Activated naive CD8-positive, alpha-beta T cell treated with anti-CD3 and anti-CD28 coated beads for 36 hours (primary cell): Measurements from ENCODE around the gene FHAD1. TPM values are rescaled to one million over a fixed set of nuclear protein-coding genes. Genes with fewer than 3 reads are reported as not detected.
"Not testable (repeated sequence)": the region's sequence is repeated elsewhere in the genome, so short reads cannot be mapped to it uniquely, and the experiment has no call there.

Experiments
- DNase-seq: peaks from one replicate; pipeline ENCODE4 v3.0.0; 2021
- H3K27ac Mint-ChIP-seq: one replicate; pipeline ENCODE4 v1.8.0; 2022; ENCODE audit warnings: mild to moderate bottlenecking, moderate library complexity, mixed read lengths
- H3K27me3 Mint-ChIP-seq: one replicate; pipeline ENCODE4 v1.8.0; 2022; ENCODE audit warnings: mild to moderate bottlenecking, mixed read lengths
- H3K36me3 Mint-ChIP-seq: one replicate; pipeline ENCODE4 v1.8.0; 2021; ENCODE audit warnings: mild to moderate bottlenecking, mixed read lengths
- H3K4me1 Mint-ChIP-seq: one replicate; pipeline ENCODE4 v1.8.0; 2021; ENCODE audit warnings: mixed read lengths
- H3K4me3 Mint-ChIP-seq: one replicate; pipeline ENCODE4 v1.8.0; 2022; ENCODE audit warnings: mild to moderate bottlenecking, moderate library complexity, mixed read lengths
- H3K9me3 Mint-ChIP-seq: one replicate; pipeline ENCODE4 v1.8.0; 2022; ENCODE audit warnings: mixed read lengths
- total RNA-seq, 2 experiments: library from RNA; stranded (reverse); gene quantifications; one replicate each; pipeline ENCODE4 v1.2.3, GENCODE V29; 2021

The FHAD1 gene
- total RNA-seq, 2 experiments from 2014 or later: 0.49 to 0.70 TPM

DNA sequence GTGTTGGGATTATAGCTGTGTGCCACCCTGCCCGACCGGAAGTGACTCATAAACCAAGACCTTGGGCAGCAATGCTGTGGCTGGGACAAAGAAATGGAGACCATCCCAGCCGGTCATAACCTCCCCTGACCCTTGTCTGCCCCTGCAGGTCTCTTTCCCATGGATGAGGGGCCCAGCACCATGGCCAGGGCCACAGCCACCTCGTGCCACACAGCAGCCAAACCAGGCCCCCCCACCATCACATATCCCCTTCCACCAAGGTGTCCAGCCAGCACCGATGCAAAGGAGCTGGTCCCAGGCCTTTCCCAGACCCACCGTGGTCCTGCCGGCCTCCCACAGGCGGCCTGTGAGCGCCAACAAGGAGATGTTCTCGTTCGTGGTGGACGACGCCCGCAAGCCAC lies 42.2 kb downstream of the FHAD1 start:
- Mint-ChIP-seq H3K36me3 (no peaks in the 10 kb centered on the region), H3K4me1 (peaks cover 7% of the 10 kb centered on the region), H3K9me3 (peaks cover 1% of the 10 kb centered on the region), H3K27me3 (peaks cover 20% of the 10 kb centered on the region), H3K4me3 (no peak overlapping the region), H3K27ac (no peak overlapping the region)
- DNase-seq: no peak

DNA sequence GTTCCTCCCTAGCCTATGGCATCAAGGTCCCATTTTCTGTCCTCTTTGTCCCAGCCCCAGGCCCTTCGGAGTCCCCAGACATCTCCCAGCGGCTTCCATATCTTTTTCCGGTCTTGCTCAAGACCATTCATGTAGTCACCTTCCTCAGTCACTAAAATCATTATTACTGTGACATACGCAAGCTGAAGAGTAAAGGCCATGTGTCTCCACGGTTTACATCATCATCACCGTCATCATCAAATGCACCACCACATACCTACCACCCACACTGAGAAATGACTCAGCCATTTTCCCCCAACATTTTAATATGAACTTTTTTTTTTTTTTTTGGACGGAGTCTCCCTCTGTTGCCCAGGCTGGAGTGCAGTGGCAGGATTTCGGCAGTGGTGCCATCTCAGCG lies 43.4 kb downstream of the FHAD1 start:
- no peak for DNase-seq

DNA sequence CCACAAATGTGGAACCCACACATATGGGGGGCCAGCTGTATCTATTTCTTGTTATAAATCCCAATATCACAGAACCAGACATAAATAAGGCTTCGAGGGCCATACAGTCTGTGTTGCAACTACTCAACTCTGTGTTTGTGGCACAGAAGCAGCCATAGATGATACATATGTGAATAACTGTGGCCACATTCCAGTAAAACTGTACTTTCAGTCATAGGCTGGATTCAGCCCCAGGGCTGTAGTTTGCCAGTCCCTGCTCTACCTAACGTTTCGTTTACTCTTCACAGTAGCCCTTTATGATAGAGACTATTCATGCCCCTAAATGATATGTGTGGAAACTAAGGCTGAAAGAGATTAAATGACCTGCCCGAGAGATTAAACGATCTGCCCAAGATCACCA lies 48.7 kb downstream of the FHAD1 start:
- Mint-ChIP-seq H3K9me3 (peaks cover 4% of the 10 kb centered on the region), H3K4me1 (peaks cover 4% of the 10 kb centered on the region), H3K27me3 (peaks cover 3% of the 10 kb centered on the region), H3K36me3 (no peaks in the 10 kb centered on the region), H3K27ac (no peak overlapping the region), H3K4me3 (no peak overlapping the region)
- no peak for DNase-seq

More for the DNA sequence above, 43.4 kb downstream of the FHAD1 start:
- H3K9me3 Mint-ChIP-seq: peaks cover 1% of the 10 kb centered on the region
- H3K27me3 Mint-ChIP-seq: peaks cover 17% of the 10 kb centered on the region
- peak overlapping the region; percentile 43 for H3K27ac Mint-ChIP-seq
- H3K4me1 Mint-ChIP-seq: peaks cover 7% of the 10 kb centered on the region
- no peak overlapping the region for H3K4me3 Mint-ChIP-seq
- H3K36me3 Mint-ChIP-seq: no peaks in the 10 kb centered on the region

DNA sequence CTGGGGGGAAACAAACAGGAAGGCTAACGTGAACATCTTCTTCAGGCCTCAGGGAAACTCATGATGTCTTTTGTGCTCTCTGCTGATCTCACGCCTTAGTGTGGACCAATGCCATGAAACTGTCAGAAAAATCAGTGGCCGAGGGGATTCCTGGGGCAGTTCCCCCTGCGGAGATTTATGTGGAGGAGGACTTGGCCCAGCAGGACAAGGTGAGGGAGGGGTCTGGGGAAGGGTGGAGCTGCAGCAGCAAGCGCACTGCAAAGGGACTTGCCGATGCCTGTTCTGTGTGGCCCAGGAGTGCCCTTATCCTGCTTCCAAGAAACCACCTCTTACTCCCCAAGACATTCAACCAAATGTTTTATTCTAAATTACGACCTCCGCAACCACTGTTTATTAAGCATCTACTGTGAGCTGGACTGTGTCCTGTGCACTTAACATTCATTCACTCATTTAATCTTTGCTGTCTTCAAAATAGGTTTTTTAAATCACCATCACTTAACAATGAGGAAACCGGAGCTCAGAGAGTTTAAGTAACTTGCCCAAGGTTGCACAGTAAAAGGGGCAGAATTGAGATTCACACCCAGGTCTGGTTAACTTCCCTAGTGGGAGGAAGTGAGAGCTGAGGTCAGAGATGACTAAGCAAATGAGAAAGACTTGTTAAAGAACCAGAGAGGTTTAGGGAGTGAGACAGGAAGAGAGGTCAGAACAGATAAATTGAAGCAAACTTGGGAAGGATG lies 49.7 kb downstream of the FHAD1 start:
- DNase-seq: no peak
- peaks cover 3% of the 10 kb centered on the region for H3K27me3 Mint-ChIP-seq
- H3K4me3 Mint-ChIP-seq: no peak overlapping the region
- H3K4me1 Mint-ChIP-seq: peaks cover 4% of the 10 kb centered on the region
- H3K9me3 Mint-ChIP-seq: peaks cover 4% of the 10 kb centered on the region
- H3K27ac Mint-ChIP-seq: no peak overlapping the region
- no peaks in the 10 kb centered on the region for H3K36me3 Mint-ChIP-seq

DNA sequence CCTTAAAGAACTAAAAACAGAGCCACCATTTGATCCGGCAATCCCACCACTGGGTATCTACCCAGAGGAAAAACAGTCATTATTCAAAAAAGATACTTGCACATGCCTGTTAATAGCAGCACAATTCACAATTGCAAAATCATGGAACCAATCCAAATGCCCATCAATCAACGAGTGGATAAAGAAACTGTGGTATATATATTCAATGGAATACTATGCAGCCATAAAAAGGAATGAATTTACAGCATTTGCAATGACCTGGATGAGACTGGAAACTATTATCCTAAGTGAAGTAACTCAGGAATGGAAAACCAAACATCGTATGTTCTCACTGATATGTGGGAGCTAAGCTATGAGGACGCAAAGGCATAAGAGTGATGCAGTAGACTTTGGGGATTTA lies 51.0 kb downstream of the FHAD1 start:
- H3K36me3 Mint-ChIP-seq, H3K27ac Mint-ChIP-seq, H3K4me3 Mint-ChIP-seq, H3K9me3 Mint-ChIP-seq, DNase-seq, H3K4me1 Mint-ChIP-seq, H3K27me3 Mint-ChIP-seq: not testable (repeated sequence)

DNA sequence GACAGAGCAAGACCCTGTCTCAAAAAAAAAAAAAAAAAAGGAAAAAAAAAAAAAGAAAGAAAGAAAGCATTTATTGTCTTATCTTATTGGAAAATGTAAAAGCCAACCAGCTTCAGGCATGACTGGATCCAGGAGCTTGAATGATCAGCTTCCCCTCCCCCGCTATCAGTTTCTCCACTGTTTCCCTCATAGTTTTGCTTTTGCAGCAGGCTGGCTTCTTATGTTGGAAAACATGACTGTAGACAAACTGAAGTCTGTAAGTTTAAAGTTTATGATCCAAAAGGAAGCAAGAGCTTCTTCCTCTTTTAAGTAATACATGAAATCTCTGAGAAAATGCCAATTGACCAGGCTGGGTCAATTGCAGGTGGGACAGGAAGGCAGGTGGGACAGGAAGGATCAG lies 52.2 kb downstream of the FHAD1 start:
- Mint-ChIP-seq H3K36me3 (no peaks in the 10 kb centered on the region), H3K27ac (no peak overlapping the region), H3K4me1 (peaks cover 4% of the 10 kb centered on the region), H3K9me3 (peaks cover 4% of the 10 kb centered on the region), H3K4me3 (no peak overlapping the region), H3K27me3 (peaks cover 3% of the 10 kb centered on the region)
- no peak for DNase-seq

DNA sequence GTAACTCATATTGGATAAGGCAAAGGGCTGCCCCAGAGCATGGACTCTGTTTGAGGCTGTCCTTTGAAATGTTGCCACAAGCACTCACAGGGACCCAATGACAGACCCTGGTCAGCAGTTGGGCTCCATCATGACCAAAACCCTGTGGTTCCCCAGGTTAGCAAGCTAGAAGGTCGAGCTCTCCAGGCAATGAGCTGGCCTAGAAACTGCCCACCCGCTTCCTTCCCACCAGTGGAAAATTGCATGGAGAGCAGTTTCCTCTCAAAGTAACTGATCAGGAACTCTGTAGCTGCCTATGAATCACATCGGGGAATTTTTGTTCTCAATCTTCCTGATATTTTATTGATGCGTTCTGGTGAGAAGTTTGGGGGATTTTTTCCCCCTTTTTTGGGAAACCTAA lies 52.8 kb downstream of the FHAD1 start:
- no peaks in the 10 kb centered on the region for H3K36me3 Mint-ChIP-seq
- no peak overlapping the region for H3K27ac Mint-ChIP-seq
- peaks cover 5% of the 10 kb centered on the region for H3K27me3 Mint-ChIP-seq
- DNase-seq: no peak
- peaks cover 4% of the 10 kb centered on the region for H3K9me3 Mint-ChIP-seq
- peaks cover 4% of the 10 kb centered on the region for H3K4me1 Mint-ChIP-seq
- H3K4me3 Mint-ChIP-seq: no peak overlapping the region

DNA sequence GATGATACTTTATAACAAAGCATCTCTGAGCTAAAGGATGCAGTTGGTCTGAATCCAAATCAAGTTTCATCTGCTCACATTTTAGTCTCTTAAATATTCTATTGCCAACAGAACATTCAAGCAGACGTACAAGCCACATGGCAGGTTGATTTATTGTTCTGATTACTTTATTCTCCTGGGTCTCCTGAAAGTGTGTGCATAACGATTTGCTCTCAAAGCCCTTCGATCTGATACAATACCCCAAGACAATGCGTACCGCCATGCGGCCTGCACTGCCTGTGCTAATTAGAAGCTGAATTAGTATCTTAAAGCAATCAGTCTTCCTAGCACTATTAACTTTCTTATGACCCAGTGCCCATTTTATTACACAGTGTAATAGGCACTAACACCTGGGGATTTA lies 56.9 kb downstream of the FHAD1 start:
- no peaks in the 10 kb centered on the region for H3K9me3 Mint-ChIP-seq
- H3K27ac Mint-ChIP-seq: no peak overlapping the region
- no peak overlapping the region for H3K4me3 Mint-ChIP-seq
- H3K4me1 Mint-ChIP-seq: no peaks in the 10 kb centered on the region
- H3K36me3 Mint-ChIP-seq: no peaks in the 10 kb centered on the region
- H3K27me3 Mint-ChIP-seq: peaks cover 8% of the 10 kb centered on the region
- no peak for DNase-seq

DNA sequence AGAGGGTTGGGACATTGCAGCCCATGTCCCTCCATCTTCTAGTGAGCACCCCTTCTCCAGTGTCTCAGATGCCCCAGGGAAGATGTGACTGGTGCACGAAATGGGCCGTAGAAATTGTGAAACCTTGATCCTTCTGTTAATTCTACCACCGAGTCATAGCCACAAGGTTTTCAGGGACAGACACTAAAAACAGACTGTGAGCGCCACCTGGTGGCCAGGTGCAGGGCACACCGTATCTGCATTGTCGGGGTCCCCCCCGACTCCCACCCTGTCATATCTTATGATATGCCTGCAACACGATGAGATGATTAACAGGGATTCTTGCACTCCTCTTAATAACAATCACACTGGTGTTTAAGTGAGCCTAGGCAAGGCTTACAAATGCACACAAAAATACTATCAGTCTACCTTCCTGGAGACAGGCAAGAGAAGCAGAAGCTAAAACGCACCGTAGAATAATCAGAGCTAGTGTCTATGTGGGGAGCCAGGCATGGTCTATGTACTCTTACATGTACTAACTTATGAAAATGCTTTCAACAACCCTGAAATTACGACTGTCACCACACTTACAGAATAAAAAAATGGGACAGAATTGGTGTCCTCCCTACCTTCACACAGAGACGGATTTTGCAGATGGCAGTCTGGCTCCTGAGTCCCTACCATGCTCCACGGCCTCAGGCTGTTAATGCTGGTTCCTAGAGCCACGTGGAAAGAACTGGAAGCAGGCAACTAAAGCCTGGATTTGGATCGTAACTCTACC lies 57.9 kb downstream of the FHAD1 start:
- peaks cover 8% of the 10 kb centered on the region for H3K27me3 Mint-ChIP-seq
- no peaks in the 10 kb centered on the region for H3K4me1 Mint-ChIP-seq
- no peaks in the 10 kb centered on the region for H3K36me3 Mint-ChIP-seq

DNA sequence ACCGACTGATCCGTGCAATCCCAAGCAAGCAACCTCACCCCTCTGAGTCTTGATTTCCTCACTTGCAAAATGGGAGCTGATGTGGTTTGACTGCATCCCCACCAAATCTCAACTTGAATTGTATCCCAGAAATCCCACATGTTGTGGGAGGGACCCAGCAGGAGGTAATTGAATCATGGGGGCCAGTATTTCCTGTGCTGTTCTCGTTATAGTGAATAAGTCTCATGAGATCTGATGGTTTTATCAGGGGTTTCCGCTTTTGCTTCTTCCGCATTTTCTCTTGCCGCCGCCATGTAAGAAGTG lies 58.4 kb downstream of the FHAD1 start:
- Mint-ChIP-seq H3K27ac (no peak overlapping the region), H3K4me3 (no peak overlapping the region), H3K27me3 (peaks cover 8% of the 10 kb centered on the region), H3K36me3 (no peaks in the 10 kb centered on the region), H3K9me3 (no peaks in the 10 kb centered on the region), H3K4me1 (no peaks in the 10 kb centered on the region)
- DNase-seq: no peak

More for the DNA sequence above, 57.9 kb downstream of the FHAD1 start:
- H3K27ac Mint-ChIP-seq: no peak overlapping the region
- no peak overlapping the region for H3K4me3 Mint-ChIP-seq
- no peaks in the 10 kb centered on the region for H3K9me3 Mint-ChIP-seq
- DNase-seq: peak; percentile 64

DNA sequence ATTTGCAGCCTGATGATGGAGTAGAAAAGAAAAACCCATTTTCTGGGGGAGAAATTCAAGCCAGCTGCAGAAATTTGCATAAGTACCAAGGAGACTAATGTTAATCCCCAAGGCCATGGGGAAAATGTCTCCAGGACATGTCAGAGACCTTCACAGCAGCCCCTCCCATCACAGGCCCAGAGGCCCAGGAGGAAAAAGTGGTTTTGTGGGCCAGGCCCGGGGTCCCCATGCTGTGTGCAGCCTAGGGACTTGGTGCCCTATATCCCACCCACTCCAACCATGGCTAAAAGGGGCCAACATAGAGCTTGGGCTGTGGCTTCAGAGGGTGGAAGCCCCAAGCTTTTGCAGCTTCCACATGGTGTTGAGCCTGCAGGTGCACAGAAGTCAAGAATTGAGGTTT lies 59.3 kb downstream of the FHAD1 start:
- DNase-seq, H3K36me3 Mint-ChIP-seq, H3K4me1 Mint-ChIP-seq, H3K27ac Mint-ChIP-seq, H3K9me3 Mint-ChIP-seq, H3K4me3 Mint-ChIP-seq: not testable (repeated sequence)
- peaks cover 12% of the 10 kb centered on the region for H3K27me3 Mint-ChIP-seq

DNA sequence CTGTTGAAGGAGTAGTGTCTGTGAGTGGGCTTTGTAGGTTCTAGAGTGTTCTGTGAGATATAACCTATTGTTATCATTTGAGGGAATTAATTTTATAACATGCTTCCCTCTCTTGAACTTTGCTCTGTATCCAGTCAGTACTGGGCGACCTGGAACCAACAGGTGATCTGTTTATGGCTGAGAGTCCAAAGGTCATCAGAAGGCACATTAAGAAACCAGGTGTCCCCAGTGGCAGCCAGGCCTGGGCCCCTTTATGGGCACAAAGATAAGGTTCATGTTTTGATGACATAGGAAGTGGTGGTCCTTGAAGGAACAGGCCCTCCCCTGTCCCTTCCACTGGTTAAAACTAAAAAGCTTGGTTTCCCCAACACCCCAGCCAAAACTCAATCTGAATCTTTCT lies 61.1 kb downstream of the FHAD1 start:
- DNase-seq: no peak
- H3K27me3 Mint-ChIP-seq: peaks cover 12% of the 10 kb centered on the region
- no peaks in the 10 kb centered on the region for H3K9me3 Mint-ChIP-seq
- H3K27ac Mint-ChIP-seq: no peak overlapping the region
- H3K4me1 Mint-ChIP-seq: no peaks in the 10 kb centered on the region
- no peaks in the 10 kb centered on the region for H3K36me3 Mint-ChIP-seq
- H3K4me3 Mint-ChIP-seq: no peak overlapping the region

DNA sequence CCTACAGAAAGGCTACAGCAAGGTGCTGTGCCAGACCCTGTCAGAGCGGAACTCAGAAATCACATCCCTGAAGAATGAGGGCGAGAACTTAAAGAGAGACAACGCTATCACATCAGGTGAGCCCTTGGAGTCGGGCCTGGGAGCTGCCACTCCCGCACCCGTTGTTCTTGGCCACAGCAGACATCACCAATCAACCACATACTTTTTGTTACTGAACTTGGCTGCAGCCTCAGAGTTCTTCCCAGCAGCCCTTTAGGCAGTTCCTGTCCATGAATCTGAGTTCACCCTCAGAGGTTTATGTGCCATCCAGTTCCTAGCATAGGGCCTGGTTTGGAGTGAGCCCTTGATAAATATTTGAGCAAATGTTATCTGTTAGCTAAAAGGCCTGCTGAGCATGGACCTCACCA lies 61.6 kb downstream of the FHAD1 start:
- DNase-seq: no peak
- Mint-ChIP-seq H3K4me3 (no peak overlapping the region), H3K27me3 (peaks cover 12% of the 10 kb centered on the region), H3K4me1 (no peaks in the 10 kb centered on the region), H3K9me3 (no peaks in the 10 kb centered on the region), H3K27ac (no peak overlapping the region), H3K36me3 (no peaks in the 10 kb centered on the region)

DNA sequence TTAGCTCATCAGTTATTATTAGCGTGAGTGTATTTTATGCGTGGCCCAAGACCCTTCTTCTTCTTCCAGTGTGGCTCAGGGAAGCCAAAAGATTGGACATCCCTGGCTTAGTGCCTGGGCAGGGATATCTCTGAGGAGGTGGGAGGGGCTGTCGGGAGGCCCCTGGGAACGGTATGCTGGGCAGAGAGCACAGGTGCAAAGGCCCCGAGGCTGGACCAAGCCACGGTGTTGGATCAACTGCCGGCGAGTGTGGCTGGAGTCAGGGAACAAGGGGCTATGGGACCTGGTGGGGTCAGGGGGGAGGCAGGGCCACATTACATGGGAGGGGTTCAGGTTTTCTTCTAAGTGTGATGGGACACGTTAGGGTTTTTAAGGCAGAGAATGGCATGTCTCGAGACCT lies 62.7 kb downstream of the FHAD1 start:
- H3K9me3 Mint-ChIP-seq: no peaks in the 10 kb centered on the region
- no peaks in the 10 kb centered on the region for H3K4me1 Mint-ChIP-seq
- no peak overlapping the region for H3K27ac Mint-ChIP-seq
- no peak overlapping the region for H3K4me3 Mint-ChIP-seq
- H3K27me3 Mint-ChIP-seq: peaks cover 12% of the 10 kb centered on the region
- H3K36me3 Mint-ChIP-seq: no peaks in the 10 kb centered on the region
- no peak for DNase-seq

DNA sequence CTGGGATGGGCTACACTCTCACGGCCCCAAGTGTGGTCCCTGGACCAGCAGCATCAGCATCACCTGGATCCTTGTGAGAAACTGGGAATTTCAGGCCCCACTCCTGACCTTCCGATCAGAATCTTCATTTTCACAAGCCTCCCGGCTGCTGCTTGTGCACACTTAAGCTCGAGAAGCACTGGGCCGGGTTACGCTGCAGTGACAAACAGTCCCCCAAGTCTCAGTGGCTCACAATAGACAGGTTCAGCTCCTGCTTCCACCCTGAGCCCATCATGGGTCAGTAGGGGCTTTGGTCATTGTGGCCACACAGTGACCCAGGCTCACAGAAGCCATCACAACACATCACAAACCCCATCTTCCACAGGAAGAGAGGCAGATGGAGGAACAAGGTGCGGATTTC lies 63.5 kb downstream of the FHAD1 start:
- Mint-ChIP-seq H3K4me3 (no peak overlapping the region), H3K9me3 (no peaks in the 10 kb centered on the region), H3K27ac (no peak overlapping the region), H3K4me1 (no peaks in the 10 kb centered on the region), H3K36me3 (no peaks in the 10 kb centered on the region), H3K27me3 (peaks cover 6% of the 10 kb centered on the region)
- DNase-seq: no peak
